ENCODE data around the gene CLEC7A.

Gene CLEC7A

GRCh38 chr12:10088955-10089900 is 40.8 kb downstream of the CLEC7A start:
- DNase-seq, result no peak

DNA sequence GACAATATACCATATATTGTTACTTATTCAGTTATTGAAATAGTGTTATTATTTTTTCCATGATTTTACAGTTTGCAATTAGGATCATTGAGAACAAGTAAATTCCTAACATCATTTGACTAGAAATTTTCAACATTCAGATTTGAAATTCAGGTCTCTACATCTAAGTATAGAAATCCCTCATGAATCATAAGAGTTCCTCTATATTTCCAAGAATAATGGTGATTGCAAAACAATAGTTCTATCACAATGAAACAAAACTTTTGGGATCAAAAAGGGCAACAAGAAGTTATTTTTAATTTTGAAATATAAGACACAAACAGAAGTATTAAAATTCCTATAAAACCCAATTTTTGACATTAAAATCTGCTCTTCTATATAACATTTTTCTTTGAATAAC is 42.0 kb downstream of the CLEC7A start:
- DNase-seq, result no peak

GRCh38 chr12:10086387-10086786 is 43.6 kb downstream of the CLEC7A start:
- no peak for DNase-seq

GRCh38 chr12:10084733-10085132 is 45.3 kb downstream of the CLEC7A start:
- DNase-seq, result no peak

DNA sequence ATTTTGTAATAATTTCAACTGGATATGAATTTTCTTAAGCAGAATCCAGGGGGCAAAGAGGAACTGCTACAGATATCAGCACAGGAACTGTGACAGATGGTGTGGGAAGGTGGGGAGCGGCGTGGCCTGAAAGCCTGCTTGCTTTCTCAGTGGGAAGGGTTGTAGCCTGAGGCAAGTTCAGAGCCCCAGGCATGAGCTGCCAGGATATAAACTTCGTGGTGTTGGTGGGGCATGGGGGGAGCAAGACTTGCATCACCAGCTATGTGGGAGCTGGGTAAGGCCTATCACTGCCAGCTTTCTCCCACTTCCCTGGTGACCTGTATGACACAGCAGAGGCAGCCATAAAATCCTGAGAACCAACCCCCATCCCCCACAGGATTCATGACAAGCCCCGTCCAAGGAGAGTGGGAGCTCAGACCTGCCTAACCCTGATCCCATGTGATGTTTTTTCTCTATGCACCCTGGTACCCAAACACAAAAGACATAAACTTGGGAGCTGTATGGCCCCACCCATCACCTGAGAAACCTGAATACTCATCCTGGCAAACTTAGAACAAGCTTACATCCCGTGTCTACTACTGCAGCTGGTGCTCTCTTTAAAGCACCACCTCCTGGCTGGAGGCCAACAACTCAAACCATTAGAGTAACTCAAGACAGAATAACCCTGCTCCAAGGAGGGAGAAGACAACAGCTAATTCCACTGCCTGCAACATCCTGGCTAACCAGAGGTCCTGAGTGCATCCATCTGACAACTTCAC is 47.7 kb downstream of the CLEC7A start:
- no peak for DNase-seq

- no peak for DNase-seq
These were observed 54.5 kb downstream of the CLEC7A start for GRCh38 chr12:10075451-10075850.

- no peak for DNase-seq
These were observed 56.7 kb downstream of the CLEC7A start for GRCh38 chr12:10073261-10073660.

DNA sequence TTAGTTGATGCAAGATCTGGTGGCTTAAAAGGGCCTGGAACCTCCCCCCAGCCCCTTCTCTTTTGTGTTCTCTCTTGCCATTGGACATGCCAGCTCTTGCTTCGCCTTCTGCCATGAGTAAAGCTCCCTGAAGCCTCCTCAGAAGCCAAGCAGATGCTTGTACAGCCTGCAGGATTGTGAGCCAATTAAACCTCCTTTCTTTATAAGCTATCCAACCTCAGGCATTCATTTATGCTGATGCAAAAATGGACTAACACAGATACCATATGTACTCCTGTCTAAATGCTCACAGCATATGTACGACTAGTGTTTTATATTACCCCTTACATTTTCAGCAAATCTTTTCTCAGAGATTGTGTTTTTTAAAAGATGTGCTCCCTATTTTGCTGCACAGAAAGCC is 57.9 kb downstream of the CLEC7A start:
- no peak for DNase-seq

GRCh38 chr12:10070380-10070779 is 59.6 kb downstream of the CLEC7A start:
- no peak for DNase-seq

GRCh38 chr12:10069976-10070375 is 60.0 kb downstream of the CLEC7A start:
- DNase-seq, result no peak

DNA sequence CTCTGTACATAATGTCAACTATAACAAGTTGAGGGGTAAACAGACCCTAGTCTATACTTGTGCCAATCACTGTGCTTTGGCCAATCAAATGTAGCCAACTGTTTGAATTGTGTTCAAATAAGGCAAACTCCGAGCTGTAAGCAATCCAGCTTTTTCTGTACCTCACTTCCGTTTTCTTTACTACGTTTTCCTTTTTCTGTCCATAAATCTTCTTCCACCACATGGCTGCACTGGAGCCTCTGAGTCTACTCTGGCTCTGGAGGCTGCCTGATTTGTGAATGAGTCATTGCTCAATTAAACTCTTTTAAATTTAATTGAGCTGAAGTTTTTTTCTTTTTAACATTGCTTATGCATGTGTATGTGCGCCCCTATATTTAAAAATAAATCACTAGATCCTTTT is 60.9 kb downstream of the CLEC7A start:
- no peak for DNase-seq

DNA sequence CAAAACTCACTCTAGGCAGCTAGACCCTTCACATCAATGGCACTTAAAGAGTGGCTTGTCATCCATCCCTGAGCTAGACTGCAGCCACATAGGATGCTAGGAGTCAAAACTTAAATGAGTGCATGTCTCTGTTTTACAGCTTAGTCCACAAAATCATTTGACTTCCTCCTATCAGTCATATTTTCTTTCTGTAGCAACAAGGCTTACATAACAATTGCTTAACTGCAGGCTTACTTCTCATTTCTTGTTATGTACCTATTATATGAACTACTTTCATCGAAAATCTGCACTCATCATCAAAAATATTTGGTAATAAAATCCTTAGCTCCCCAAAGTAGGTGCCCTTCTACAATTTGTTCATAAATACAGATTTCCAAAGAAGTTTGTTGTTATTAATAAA is 61.4 kb downstream of the CLEC7A start:
- DNase-seq, result no peak

GRCh38 chr12:10067942-10068341 is 62.1 kb downstream of the CLEC7A start:
- no peak for DNase-seq

DNA sequence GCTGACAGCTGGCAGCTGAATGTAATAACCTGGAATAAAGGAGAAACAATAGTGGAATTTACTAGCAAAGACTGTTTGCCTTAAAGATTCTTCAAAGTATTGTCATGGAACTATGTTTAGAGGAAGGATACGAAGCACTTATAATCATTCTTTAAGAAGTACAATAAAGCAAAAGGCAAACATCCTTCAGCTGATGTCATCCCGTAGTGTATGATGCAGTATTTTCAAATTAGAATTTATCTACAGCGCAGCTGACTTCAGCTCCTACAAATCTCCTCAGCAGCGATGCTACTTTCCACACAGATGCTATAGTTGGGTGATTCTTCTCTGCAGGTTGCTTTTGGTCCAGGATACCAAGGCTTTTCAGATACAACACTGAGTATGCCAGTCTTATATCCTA is 62.7 kb downstream of the CLEC7A start:
- no peak for DNase-seq

Data from hippocampal formation (tissue), 2 donors.